ENCODE measurements around the gene IGF2BP3. TPM values are rescaled to one million over a fixed set of nuclear protein-coding genes. Genes with fewer than 3 reads are reported as not detected.
A peak's percentile ranks its signal among the peaks of the same experiment; 100 is the strongest.

Gene IGF2BP3
- total and polyA plus RNA-seq, 2 donors (not counting 1 experiment from before 2014, with no cell fraction given) = 4.3 to 11.2 TPM

GRCh38 chr7:23419160-23419559 lies 51.1 kb downstream of the IGF2BP3 start:
- Histone ChIP-seq H3K9me3 (ENCODE audit: control insufficient read depth, insufficient read depth, low read depth, low read length) (no peaks in the 10 kb centered on the region), H3K9ac (ENCODE audit: insufficient read depth, low read length) (no peak overlapping the region), H3K27me3 (ENCODE audit: control insufficient read depth, insufficient read depth, low read length) (no peaks in the 10 kb centered on the region), H4K20me1 (ENCODE audit: control insufficient read depth, extremely low read depth, insufficient read depth, low read length) (no peaks in the 10 kb centered on the region), H3K4me2 (ENCODE audit: extremely low read depth, insufficient read depth, low read length) (no peak overlapping the region), H2AFZ (ENCODE audit: low read length) (no peak overlapping the region), H3K4me1 (ENCODE audit: control insufficient read depth, extremely low read depth, insufficient read depth, low read length) (no peaks in the 10 kb centered on the region), H3K79me2 (ENCODE audit: control insufficient read depth, insufficient read depth, low read length) (no peaks in the 10 kb centered on the region), H3K36me3 (ENCODE audit: control insufficient read depth, insufficient read depth, low read length) (no peaks in the 10 kb centered on the region), H3K27ac (ENCODE audit: insufficient read depth, low read length) (no peak overlapping the region), H3K4me3 (replicated peaks in 1 of 4; ENCODE audit: control extremely low read depth in 1 of 4, insufficient read depth in 1 of 4, low read depth in 3 of 4, low read length in 4 of 4) (no peak overlapping the region)
- TF ChIP-seq CTCF (conservative IDR thresholded peaks at IDR 0.05 in 1 of 2, IDR thresholded peaks at IDR 0.05 in 1 of 2; ENCODE audit: low read depth in 1 of 2, low read length in 2 of 2) = no peak
- no peak for TF ChIP-seq EZH2 (IDR thresholded peaks at IDR 0.05; ENCODE audit: low read length, missing control alignments)
- DNase-seq (ENCODE audit: low read depth in 2 of 2) = peak in 1 of 2 donors; percentile 19

DNA sequence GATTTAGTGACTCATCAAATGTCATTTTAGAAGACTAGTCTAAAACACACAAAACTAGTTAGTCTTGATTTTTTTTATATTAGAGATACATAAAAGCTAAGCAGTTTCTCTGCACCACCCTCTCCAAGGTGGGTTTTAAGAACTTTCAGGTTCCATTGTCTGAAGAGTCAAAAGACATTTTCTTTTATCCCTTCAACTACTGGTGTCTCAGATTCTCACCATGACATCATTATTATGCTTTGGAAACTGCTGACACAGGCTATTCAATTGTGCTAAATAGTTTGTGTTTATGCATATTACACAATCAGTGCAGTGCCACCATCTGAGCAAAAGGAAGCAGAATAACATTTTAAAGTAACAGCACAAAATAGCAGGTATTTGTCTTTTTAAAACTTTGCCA lies 52.2 kb downstream of the IGF2BP3 start:
- Histone ChIP-seq H3K9me3 (ENCODE audit: control insufficient read depth, insufficient read depth, low read depth, low read length) (no peaks in the 10 kb centered on the region), H3K79me2 (ENCODE audit: control insufficient read depth, insufficient read depth, low read length) (no peaks in the 10 kb centered on the region), H3K36me3 (ENCODE audit: control insufficient read depth, insufficient read depth, low read length) (no peaks in the 10 kb centered on the region), H3K27me3 (ENCODE audit: control insufficient read depth, insufficient read depth, low read length) (no peaks in the 10 kb centered on the region), H3K4me1 (ENCODE audit: control insufficient read depth, extremely low read depth, insufficient read depth, low read length) (no peaks in the 10 kb centered on the region), H4K20me1 (ENCODE audit: control insufficient read depth, extremely low read depth, insufficient read depth, low read length) (no peaks in the 10 kb centered on the region), H3K4me3 (replicated peaks in 1 of 4; ENCODE audit: control extremely low read depth in 1 of 4, insufficient read depth in 1 of 4, low read depth in 3 of 4, low read length in 4 of 4) (no peak overlapping the region), H3K9ac (ENCODE audit: insufficient read depth, low read length) (no peak overlapping the region), H2AFZ (ENCODE audit: low read length) (no peak overlapping the region), H3K4me2 (ENCODE audit: extremely low read depth, insufficient read depth, low read length) (no peak overlapping the region), H3K27ac (ENCODE audit: insufficient read depth, low read length) (no peak overlapping the region)
- DNase-seq (ENCODE audit: low read depth in 2 of 2) = peak; percentile 51 to 84
- no peak for TF ChIP-seq EZH2 (IDR thresholded peaks at IDR 0.05; ENCODE audit: low read length, missing control alignments)
- TF ChIP-seq CTCF (conservative IDR thresholded peaks at IDR 0.05 in 1 of 2, IDR thresholded peaks at IDR 0.05 in 1 of 2; ENCODE audit: low read depth in 1 of 2, low read length in 2 of 2) = no peak

GRCh38 chr7:23415198-23415597 lies 55.1 kb downstream of the IGF2BP3 start:
- Histone ChIP-seq H3K9me3 (ENCODE audit: control insufficient read depth, insufficient read depth, low read depth, low read length) (no peaks in the 10 kb centered on the region), H4K20me1 (ENCODE audit: control insufficient read depth, extremely low read depth, insufficient read depth, low read length) (no peaks in the 10 kb centered on the region), H3K9ac (ENCODE audit: insufficient read depth, low read length) (no peak overlapping the region), H3K79me2 (ENCODE audit: control insufficient read depth, insufficient read depth, low read length) (no peaks in the 10 kb centered on the region), H3K27me3 (ENCODE audit: control insufficient read depth, insufficient read depth, low read length) (no peaks in the 10 kb centered on the region), H3K27ac (ENCODE audit: insufficient read depth, low read length) (no peak overlapping the region), H3K4me2 (ENCODE audit: extremely low read depth, insufficient read depth, low read length) (no peak overlapping the region), H3K4me1 (ENCODE audit: control insufficient read depth, extremely low read depth, insufficient read depth, low read length) (no peaks in the 10 kb centered on the region), H3K36me3 (ENCODE audit: control insufficient read depth, insufficient read depth, low read length) (no peaks in the 10 kb centered on the region), H3K4me3 (replicated peaks in 1 of 4; ENCODE audit: control extremely low read depth in 1 of 4, insufficient read depth in 1 of 4, low read depth in 3 of 4, low read length in 4 of 4) (no peak overlapping the region), H2AFZ (ENCODE audit: low read length) (no peak overlapping the region)
- no peak for DNase-seq (ENCODE audit: low read depth in 2 of 2)
- no peak for TF ChIP-seq CTCF (conservative IDR thresholded peaks at IDR 0.05 in 1 of 2, IDR thresholded peaks at IDR 0.05 in 1 of 2; ENCODE audit: low read depth in 1 of 2, low read length in 2 of 2)
- no peak for TF ChIP-seq EZH2 (IDR thresholded peaks at IDR 0.05; ENCODE audit: low read length, missing control alignments)
